A549 (cell line): ENCODE measurements around the gene MCM3AP. TPM values are rescaled to one million over a fixed set of nuclear protein-coding genes. Genes with fewer than 3 reads are reported as not detected.

Experiments used
- ATAC-seq, 2 experiments: fragments of 200-7000 bp in 1 of 2; fragments of >200 bp in 1 of 2; cut with Nextera tagmentation in 1 of 2; cut with Tn5 transposase in 1 of 2; 3 replicates each; pipeline versions ENCODE4 v1.8.0 to v1.9.1; 2018 to 2020; ENCODE audit warnings: mild to moderate bottlenecking in 1 of 2, moderate library complexity in 1 of 2
- CTCF ChIA-PET: fragments of 300-600 bp; sonication (Branson Sonifier 250); formaldehyde crosslinking; extraction: SDS; loops from one replicate; lab custom pipeline; 2021; ENCODE audit warnings: antibody characterized with exemption, inconsistent platforms; lab: Yijun Ruan, JAX
- POLR2A ChIA-PET: fragments of 350-600 bp; formaldehyde crosslinking; extraction: SDS; loops from one replicate; lab custom pipeline; 2021; ENCODE audit warnings: antibody characterized with exemption, inconsistent platforms; lab: Yijun Ruan, JAX
- DNase-seq, 2 experiments: peaks; one replicate each; pipeline versions ENCODE4 v3.0.0 to v3.0.0-alpha.2; 2011 to 2016; ENCODE audit warnings: low read depth in 1 of 2, low spot score in 1 of 2
- FAIRE-seq: peaks from 2 replicates; lab custom pipeline; 2011; peaks lifted over from hg19 to GRCh38; lab: Jason Lieb, UNC
- H3K27ac ChIP-seq, 2 experiments: fragments of >200 bp; sonication (Bioruptor Twin); formaldehyde crosslinking; 3 replicates each; pipeline ENCODE4 v1.5.1; 2016 to 2017
- H3K4me1 ChIP-seq: fragments of >200 bp; sonication (Bioruptor Twin); formaldehyde crosslinking; 3 replicates; pipeline ENCODE4 v1.6.1; 2016
- H3K4me2 ChIP-seq: fragments of >200 bp; sonication (Bioruptor Twin); formaldehyde crosslinking; 3 replicates; pipeline ENCODE4 v1.6.1; 2016
- H3K4me3 ChIP-seq: fragments of >200 bp; sonication (Bioruptor Twin); formaldehyde crosslinking; 3 replicates; pipeline ENCODE4 v1.5.1; 2016
- H3K9me3 ChIP-seq: fragments of >200 bp; sonication (Bioruptor Twin); formaldehyde crosslinking; 3 replicates; pipeline ENCODE4 v1.6.1; 2016
- BHLHE40 ChIP-seq: IDR thresholded peaks from 2 replicates; pipeline ENCODE4 v1.6.1; 2012; ENCODE audit warnings: low read depth, low read length, inconsistent platforms
- CBX2 ChIP-seq: fragments of 200-600 bp; sonication (generic); IDR thresholded peaks from 2 replicates; pipeline ENCODE4 v1.6.1; 2016; ENCODE audit warnings: low read depth, mild to moderate bottlenecking, borderline replicate concordance
- EHMT2 ChIP-seq: fragments of 200-600 bp; sonication (generic); IDR thresholded peaks from 2 replicates; pipeline ENCODE4 v1.6.1; 2016; ENCODE audit warnings: antibody characterized with exemption, low read depth, mild to moderate bottlenecking, moderate library complexity
- ESRRA ChIP-seq: fragments of 150-350 bp; IDR thresholded peaks from 2 replicates; pipeline ENCODE4 v1.6.1; 2014; ENCODE audit warnings: mild to moderate bottlenecking, low read length, borderline replicate concordance
- FOXS1 ChIP-seq: fragments of 250-450 bp; sonication (Bioruptor Pico); IDR thresholded peaks from 2 replicates; pipeline ENCODE4 v1.5.0; 2020; ENCODE audit warnings: mild to moderate bottlenecking, moderate library complexity
- HDAC2 ChIP-seq: fragments of 200-600 bp; sonication (generic); IDR thresholded peaks from 2 replicates; pipeline ENCODE4 v1.6.1; 2016
- HOXA7 ChIP-seq: fragments of 250-450 bp; sonication (Bioruptor Pico); IDR thresholded peaks from 2 replicates; pipeline ENCODE4 v1.5.0; 2020; ENCODE audit warnings: mild to moderate bottlenecking, moderate library complexity
- KDM1A ChIP-seq: fragments of 200-600 bp; sonication (generic); IDR thresholded peaks from 2 replicates; pipeline ENCODE4 v1.6.1; 2016; ENCODE audit warnings: low read depth, mild to moderate bottlenecking
- MAFK ChIP-seq: fragments of 450-650 bp; IDR thresholded peaks from 2 replicates; pipeline ENCODE4 v1.6.1; 2014; ENCODE audit not compliant: partially characterized antibody
- NFE2L2 ChIP-seq: fragments of 150-350 bp; conservative IDR thresholded peaks from 2 replicates; pipeline ENCODE4 v1.6.1; 2014; ENCODE audit warnings: low read length
- NR3C1 ChIP-seq: fragments of >200 bp; sonication (Bioruptor Twin); formaldehyde crosslinking; IDR thresholded peaks from 3 replicates; pipeline ENCODE4 v1.6.1; 2017
- POLR2AphosphoS2 ChIP-seq: conservative IDR thresholded peaks from 2 replicates; pipeline ENCODE4 v1.6.1; 2012; ENCODE audit warnings: low read length, improper control_type of control experiment, inconsistent platforms
- RAD21 ChIP-seq, 2 experiments: fragments of >200 bp in 1 of 2; sonication (Bioruptor Twin) in 1 of 2; formaldehyde crosslinking in 1 of 2; IDR thresholded peaks in 1 of 2; conservative IDR thresholded peaks in 1 of 2; 2 replicates in 1 of 2; 3 replicates in 1 of 2; pipeline ENCODE4 v1.6.1; 2012 to 2018; ENCODE audit warnings: inconsistent platforms in 1 of 2
- RCOR1 ChIP-seq: fragments of 150-350 bp; IDR thresholded peaks from 2 replicates; pipeline ENCODE4 v1.6.1; 2014; ENCODE audit warnings: antibody characterized with exemption, low read length, low read depth
- RFX5 ChIP-seq: fragments of 450-650 bp; IDR thresholded peaks from 2 replicates; pipeline ENCODE4 v1.7.1; 2014; ENCODE audit warnings: antibody characterized with exemption, mild to moderate bottlenecking, moderate library complexity
- TP53 ChIP-seq: fragments of 250-450 bp; sonication (Bioruptor Pico); IDR thresholded peaks from 2 replicates; pipeline ENCODE4 v1.5.0; 2021; ENCODE audit warnings: mild to moderate bottlenecking, moderate library complexity
- ZC3H11A ChIP-seq: fragments of 450-650 bp; IDR thresholded peaks from 2 replicates; pipeline ENCODE4 v1.6.1; 2014; ENCODE audit warnings: antibody characterized with exemption, mild to moderate bottlenecking
- ZSCAN20 ChIP-seq: fragments of 250-450 bp; sonication (Bioruptor Pico); IDR thresholded peaks from 2 replicates; pipeline ENCODE4 v1.8.0; 2022; ENCODE audit warnings: mild to moderate bottlenecking, moderate library complexity
- WGBS: methylation state at CpG from one replicate; pipeline ENCODE4 v1.1.6; 2017; ENCODE audit errors: missing lambda C conversion rate; 5-methylcytosine and 5-hydroxymethylcytosine counted together
- polyA plus RNA-seq, 4 experiments: library from polyadenylated mRNA; depleted of rRNA in 3 of 4; stranded (reverse); fragments of >200 nt; fragmentation: RNase III in 1 of 4; extraction: RNeasy Plus Mini Kit Qiagen cat#74134 plus additional on column Dnase treatment in 1 of 4; gene quantifications; 2 replicates in 3 of 4; 3 replicates in 1 of 4; pipeline ENCODE4 v1.2.3, GENCODE V29; 2011 to 2017
- TF ChIP-seq, protein P1 (sequence below): fragments of 250-450 bp; sonication (Bioruptor Pico); IDR thresholded peaks from 2 replicates; pipeline ENCODE4 v1.5.0; 2021; ENCODE audit warnings: mild to moderate bottlenecking, moderate library complexity, borderline replicate concordance
- TF ChIP-seq, protein P2 (sequence below): fragments of 250-450 bp; sonication (Bioruptor Pico); IDR thresholded peaks from 2 replicates; pipeline ENCODE4 v1.5.0; 2020; ENCODE audit warnings: low read depth, mild to moderate bottlenecking, moderate library complexity
- TF ChIP-seq, protein P3 (sequence below): fragments of 150-350 bp; IDR thresholded peaks from 2 replicates; pipeline ENCODE4 v1.6.1; 2014; ENCODE audit warnings: low read depth, mild to moderate bottlenecking, low read length
- TF ChIP-seq, protein P4 (sequence below): fragments of >200 bp; sonication (Bioruptor Twin); formaldehyde crosslinking; IDR thresholded peaks from 3 replicates; pipeline ENCODE4 v1.6.1; 2016

The MCM3AP gene
- polyA plus RNA-seq, 2 of the 4 experiments (the other 2 are of a cell fraction): 41.2 to 43.6 TPM

DNA sequence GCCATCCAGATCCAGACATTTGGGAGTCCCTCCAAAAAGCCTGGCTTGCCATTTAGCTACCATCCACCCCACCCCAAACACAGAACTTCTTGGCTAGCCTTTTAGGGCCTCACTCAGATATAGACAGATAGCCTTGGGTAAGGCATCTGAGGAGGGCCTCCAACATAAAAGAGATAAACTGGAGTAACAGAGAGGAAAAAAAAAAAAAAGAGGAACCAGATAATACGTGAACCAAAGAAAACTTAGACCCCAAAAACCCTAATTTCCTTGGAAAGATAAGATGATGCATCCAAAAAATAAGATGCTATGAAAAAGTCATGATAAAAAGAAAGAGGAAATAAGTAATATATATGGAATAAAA, 37.0 kb downstream of the MCM3AP start:
- POLR2A ChIA-PET: no interaction called here

DNA sequence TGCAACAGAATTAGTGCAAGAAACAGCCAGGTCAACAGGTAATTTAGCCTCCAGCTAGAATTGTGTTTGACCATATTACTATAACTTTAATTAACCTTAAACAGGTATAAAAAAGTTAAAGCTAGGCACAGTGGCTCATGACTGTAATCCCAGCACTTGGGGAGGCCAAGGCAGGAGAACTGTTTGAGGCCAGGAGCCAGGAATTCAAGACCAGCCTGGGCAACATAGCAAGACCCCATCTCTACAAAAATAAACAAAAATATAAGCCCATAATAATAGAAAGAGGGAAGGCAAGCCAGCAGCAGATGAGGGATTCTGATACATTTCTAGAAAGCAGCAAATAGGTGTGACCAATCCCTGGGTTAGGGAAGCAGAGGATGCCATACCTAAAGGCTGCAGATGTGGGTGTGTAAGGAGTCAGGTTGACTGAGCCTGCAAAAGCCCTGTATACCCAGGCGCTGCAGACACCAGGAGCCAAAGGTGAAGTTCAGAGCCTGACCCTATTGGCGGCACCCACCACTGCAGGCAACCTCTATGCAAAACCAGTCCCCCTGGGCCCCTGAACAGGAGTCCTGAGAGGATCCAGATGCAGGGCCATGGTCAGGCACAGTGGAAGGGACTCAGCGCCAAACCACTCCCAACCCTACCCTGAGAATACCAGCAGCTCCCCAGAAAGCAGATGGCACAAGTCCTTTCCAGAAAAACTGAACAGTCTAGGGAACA, 37.6 kb downstream of the MCM3AP start:
- CTCF ChIA-PET: no interaction called here
- Histone ChIP-seq H3K4me1 (no peaks in the 10 kb centered on the region), H3K4me3 (no peak overlapping the region), H3K27ac (no peak overlapping the region), H3K4me2 (no peak overlapping the region), H3K9me3 (no peaks in the 10 kb centered on the region)
- DNase-seq: no peak
- 100% methylated on average over 1 of the region's 3 CpGs for whole genome bisulfite sequencing
- no peak for FAIRE-seq
- ATAC-seq: no peak
- POLR2A ChIA-PET: no interaction called here
- no peak for TF ChIP-seq ZSCAN20 (CRISPR knock-in tag)
- TF ChIP-seq MAFK: no peak
- no peak for TF ChIP-seq EHMT2
- TF ChIP-seq, protein P1, sequence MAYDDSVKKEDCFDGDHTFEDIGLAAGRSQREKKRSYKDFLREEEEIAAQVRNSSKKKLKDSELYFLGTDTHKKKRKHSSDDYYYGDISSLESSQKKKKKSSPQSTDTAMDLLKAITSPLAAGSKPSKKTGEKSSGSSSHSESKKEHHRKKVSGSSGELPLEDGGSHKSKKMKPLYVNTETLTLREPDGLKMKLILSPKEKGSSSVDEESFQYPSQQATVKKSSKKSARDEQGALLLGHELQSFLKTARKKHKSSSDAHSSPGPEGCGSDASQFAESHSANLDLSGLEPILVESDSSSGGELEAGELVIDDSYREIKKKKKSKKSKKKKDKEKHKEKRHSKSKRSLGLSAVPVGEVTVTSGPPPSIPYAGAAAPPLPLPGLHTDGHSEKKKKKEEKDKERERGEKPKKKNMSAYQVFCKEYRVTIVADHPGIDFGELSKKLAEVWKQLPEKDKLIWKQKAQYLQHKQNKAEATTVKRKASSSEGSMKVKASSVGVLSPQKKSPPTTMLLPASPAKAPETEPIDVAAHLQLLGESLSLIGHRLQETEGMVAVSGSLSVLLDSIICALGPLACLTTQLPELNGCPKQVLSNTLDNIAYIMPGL (CRISPR knock-in tag): no peak
- TF ChIP-seq HOXA7 (CRISPR knock-in tag): no peak
- TF ChIP-seq NR3C1: no peak
- TF ChIP-seq BHLHE40: no peak
- TF ChIP-seq, all 56 proteins: peak for 0

More for the DNA sequence above, 37.0 kb downstream of the MCM3AP start:
- H3K27ac ChIP-seq: no peak overlapping the region
- 96% methylated on average over 1 of the region's 1 CpG for WGBS
- H3K4me3 ChIP-seq: no peak overlapping the region
- CTCF ChIA-PET: no interaction called here
- H3K4me1 ChIP-seq: no peaks in the 10 kb centered on the region
- no peaks in the 10 kb centered on the region for H3K9me3 ChIP-seq
- DNase-seq: no peak
- no peak for FAIRE-seq
- TF ChIP-seq ESRRA (no peak), EHMT2 (no peak), KDM1A (no peak), RAD21 (conservative IDR thresholded peaks at IDR 0.05 in 1 of 2, IDR thresholded peaks at IDR 0.05 in 1 of 2) (no peak), RFX5 (no peak), NFE2L2 (no peak), CBX2 (no peak), HOXA7 (CRISPR knock-in tag) (no peak), FOXS1 (CRISPR knock-in tag) (no peak), HDAC2 (no peak), RCOR1 (no peak), ZC3H11A (no peak), TP53 (CRISPR knock-in tag) (no peak), BHLHE40 (no peak), POLR2AphosphoS2 (no peak)
- TF ChIP-seq, protein P2, sequence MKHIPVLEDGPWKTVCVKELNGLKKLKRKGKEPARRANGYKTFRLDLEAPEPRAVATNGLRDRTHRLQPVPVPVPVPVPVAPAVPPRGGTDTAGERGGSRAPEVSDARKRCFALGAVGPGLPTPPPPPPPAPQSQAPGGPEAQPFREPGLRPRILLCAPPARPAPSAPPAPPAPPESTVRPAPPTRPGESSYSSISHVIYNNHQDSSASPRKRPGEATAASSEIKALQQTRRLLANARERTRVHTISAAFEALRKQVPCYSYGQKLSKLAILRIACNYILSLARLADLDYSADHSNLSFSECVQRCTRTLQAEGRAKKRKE (CRISPR knock-in tag): no peak
- TF ChIP-seq, protein P3, sequence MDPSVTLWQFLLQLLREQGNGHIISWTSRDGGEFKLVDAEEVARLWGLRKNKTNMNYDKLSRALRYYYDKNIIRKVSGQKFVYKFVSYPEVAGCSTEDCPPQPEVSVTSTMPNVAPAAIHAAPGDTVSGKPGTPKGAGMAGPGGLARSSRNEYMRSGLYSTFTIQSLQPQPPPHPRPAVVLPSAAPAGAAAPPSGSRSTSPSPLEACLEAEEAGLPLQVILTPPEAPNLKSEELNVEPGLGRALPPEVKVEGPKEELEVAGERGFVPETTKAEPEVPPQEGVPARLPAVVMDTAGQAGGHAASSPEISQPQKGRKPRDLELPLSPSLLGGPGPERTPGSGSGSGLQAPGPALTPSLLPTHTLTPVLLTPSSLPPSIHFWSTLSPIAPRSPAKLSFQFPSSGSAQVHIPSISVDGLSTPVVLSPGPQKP: no peak
- TF ChIP-seq, protein P4, sequence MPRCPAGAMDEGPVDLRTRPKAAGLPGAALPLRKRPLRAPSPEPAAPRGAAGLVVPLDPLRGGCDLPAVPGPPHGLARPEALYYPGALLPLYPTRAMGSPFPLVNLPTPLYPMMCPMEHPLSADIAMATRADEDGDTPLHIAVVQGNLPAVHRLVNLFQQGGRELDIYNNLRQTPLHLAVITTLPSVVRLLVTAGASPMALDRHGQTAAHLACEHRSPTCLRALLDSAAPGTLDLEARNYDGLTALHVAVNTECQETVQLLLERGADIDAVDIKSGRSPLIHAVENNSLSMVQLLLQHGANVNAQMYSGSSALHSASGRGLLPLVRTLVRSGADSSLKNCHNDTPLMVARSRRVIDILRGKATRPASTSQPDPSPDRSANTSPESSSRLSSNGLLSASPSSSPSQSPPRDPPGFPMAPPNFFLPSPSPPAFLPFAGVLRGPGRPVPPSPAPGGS: no peak
- TF ChIP-seq, protein P1 (CRISPR knock-in tag): no peak
- H3K4me2 ChIP-seq: no peak overlapping the region
- ATAC-seq: no peak
